ENCODE measurements around the gene CYP3A4.
"Not testable (repeated sequence)": the region's sequence is repeated elsewhere in the genome, so short reads cannot be mapped to it uniquely, and the experiment has no call there.

Gene CYP3A4

DNA sequence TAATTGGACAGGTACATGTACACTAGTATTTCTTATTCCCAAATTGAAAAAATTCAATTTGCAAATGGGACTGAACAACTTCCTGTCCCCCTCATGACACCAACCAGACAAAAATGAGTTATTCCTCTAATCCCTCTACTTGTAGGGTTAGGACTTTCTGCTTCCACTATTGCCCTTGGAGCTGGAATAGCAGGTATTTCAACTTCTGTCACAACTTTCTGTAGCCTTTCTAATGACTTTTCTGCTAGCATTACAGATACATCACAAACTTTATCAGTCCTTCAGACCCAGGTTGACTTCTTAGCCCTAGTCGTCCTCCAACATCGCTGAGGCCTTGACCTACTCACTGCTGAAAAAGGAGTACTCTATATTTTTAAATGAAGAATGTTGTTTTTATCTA is 55.4 kb downstream of the CYP3A4 start:
- TF ChIP-seq ZNF23 (tag by site-specific recombination; IDR thresholded peaks at IDR 0.05; ENCODE audit: borderline replicate concordance), result no peak
- TF ChIP-seq, protein P1, sequence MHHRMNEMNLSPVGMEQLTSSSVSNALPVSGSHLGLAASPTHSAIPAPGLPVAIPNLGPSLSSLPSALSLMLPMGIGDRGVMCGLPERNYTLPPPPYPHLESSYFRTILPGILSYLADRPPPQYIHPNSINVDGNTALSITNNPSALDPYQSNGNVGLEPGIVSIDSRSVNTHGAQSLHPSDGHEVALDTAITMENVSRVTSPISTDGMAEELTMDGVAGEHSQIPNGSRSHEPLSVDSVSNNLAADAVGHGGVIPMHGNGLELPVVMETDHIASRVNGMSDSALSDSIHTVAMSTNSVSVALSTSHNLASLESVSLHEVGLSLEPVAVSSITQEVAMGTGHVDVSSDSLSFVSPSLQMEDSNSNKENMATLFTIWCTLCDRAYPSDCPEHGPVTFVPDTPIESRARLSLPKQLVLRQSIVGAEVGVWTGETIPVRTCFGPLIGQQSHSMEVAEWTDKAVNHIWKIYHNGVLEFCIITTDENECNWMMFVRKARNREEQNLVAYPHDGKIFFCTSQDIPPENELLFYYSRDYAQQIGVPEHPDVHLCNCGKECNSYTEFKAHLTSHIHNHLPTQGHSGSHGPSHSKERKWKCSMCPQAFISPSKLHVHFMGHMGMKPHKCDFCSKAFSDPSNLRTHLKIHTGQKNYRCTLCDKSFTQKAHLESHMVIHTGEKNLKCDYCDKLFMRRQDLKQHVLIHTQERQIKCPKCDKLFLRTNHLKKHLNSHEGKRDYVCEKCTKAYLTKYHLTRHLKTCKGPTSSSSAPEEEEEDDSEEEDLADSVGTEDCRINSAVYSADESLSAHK (tag by site-specific recombination; IDR thresholded peaks at IDR 0.05), result no peak
- TF ChIP-seq ZNF394 (tag by site-specific recombination; IDR thresholded peaks at IDR 0.05; ENCODE audit: borderline replicate concordance), result no peak
- H3K36me3 ChIP-seq (ENCODE audit: control insufficient read depth in 2 of 2, insufficient read depth in 1 of 2, low read length in 2 of 2), result no peaks in the 10 kb centered on the region
- no peak overlapping the region for H3K4me3 ChIP-seq (ENCODE audit: low read depth, low read length)
- no peak overlapping the region for H3K27ac ChIP-seq (ENCODE audit: extremely low read depth, low read depth, low read length)
- H3K9me3 ChIP-seq (ENCODE audit: control insufficient read depth, insufficient read depth, low read depth, low read length), result no peaks in the 10 kb centered on the region
- ChIA-PET POLR2A (no interaction called here), CTCF (no interaction called here)
- H3K4me1 ChIP-seq (ENCODE audit: control insufficient read depth, insufficient read depth, low read length), result no peaks in the 10 kb centered on the region

GRCh38 chr7:99723201-99723600 is 60.8 kb downstream of the CYP3A4 start:
- H3K36me3 ChIP-seq (ENCODE audit: control insufficient read depth in 2 of 2, insufficient read depth in 1 of 2, low read length in 2 of 2); POLR2A ChIA-PET; H3K4me3 ChIP-seq (ENCODE audit: low read depth, low read length); CTCF ChIA-PET; H3K9me3 ChIP-seq (ENCODE audit: control insufficient read depth, insufficient read depth, low read depth, low read length); H3K4me1 ChIP-seq (ENCODE audit: control insufficient read depth, insufficient read depth, low read length); H3K27ac ChIP-seq (ENCODE audit: extremely low read depth, low read depth, low read length): not testable (repeated sequence)

GRCh38 chr7:99720800-99721595 is 63.0 kb downstream of the CYP3A4 start:
- no peaks in the 10 kb centered on the region for H3K9me3 ChIP-seq (ENCODE audit: control insufficient read depth, insufficient read depth, low read depth, low read length)
- TF ChIP-seq ZBTB48 (tag by site-specific recombination; IDR thresholded peaks at IDR 0.05), result no peak
- TF ChIP-seq, protein P2, sequence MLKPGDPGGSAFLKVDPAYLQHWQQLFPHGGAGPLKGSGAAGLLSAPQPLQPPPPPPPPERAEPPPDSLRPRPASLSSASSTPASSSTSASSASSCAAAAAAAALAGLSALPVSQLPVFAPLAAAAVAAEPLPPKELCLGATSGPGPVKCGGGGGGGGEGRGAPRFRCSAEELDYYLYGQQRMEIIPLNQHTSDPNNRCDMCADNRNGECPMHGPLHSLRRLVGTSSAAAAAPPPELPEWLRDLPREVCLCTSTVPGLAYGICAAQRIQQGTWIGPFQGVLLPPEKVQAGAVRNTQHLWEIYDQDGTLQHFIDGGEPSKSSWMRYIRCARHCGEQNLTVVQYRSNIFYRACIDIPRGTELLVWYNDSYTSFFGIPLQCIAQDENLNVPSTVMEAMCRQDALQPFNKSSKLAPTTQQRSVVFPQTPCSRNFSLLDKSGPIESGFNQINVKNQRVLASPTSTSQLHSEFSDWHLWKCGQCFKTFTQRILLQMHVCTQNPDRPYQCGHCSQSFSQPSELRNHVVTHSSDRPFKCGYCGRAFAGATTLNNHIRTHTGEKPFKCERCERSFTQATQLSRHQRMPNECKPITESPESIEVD (tag by site-specific recombination; IDR thresholded peaks at IDR 0.05), result no peak
- H3K4me3 ChIP-seq (ENCODE audit: low read depth, low read length), result no peak overlapping the region
- no peaks in the 10 kb centered on the region for H3K36me3 ChIP-seq (ENCODE audit: control insufficient read depth in 2 of 2, insufficient read depth in 1 of 2, low read length in 2 of 2)
- no peaks in the 10 kb centered on the region for H3K4me1 ChIP-seq (ENCODE audit: control insufficient read depth, insufficient read depth, low read length)
- POLR2A ChIA-PET, result no interaction called here
- CTCF ChIA-PET, result no interaction called here
- H3K27ac ChIP-seq (ENCODE audit: extremely low read depth, low read depth, low read length), result no peak overlapping the region

- CTCF ChIA-PET, result no interaction called here
- H3K4me3 ChIP-seq (ENCODE audit: low read depth, low read length), result no peak overlapping the region
- H3K36me3 ChIP-seq (ENCODE audit: control insufficient read depth in 2 of 2, insufficient read depth in 1 of 2, low read length in 2 of 2), result no peaks in the 10 kb centered on the region
- H3K9me3 ChIP-seq (ENCODE audit: control insufficient read depth, insufficient read depth, low read depth, low read length), result no peaks in the 10 kb centered on the region
- no peak overlapping the region for H3K27ac ChIP-seq (ENCODE audit: extremely low read depth, low read depth, low read length)
- H3K4me1 ChIP-seq (ENCODE audit: control insufficient read depth, insufficient read depth, low read length), result no peaks in the 10 kb centered on the region
- POLR2A ChIA-PET, result no interaction called here
- TF ChIP-seq ZNF280D (tag by site-specific recombination; IDR thresholded peaks at IDR 0.05) (no peak), KLF10 (tag by site-specific recombination; IDR thresholded peaks at IDR 0.05) (no peak), ZNF664 (tag by site-specific recombination; IDR thresholded peaks at IDR 0.05) (no peak), HOXA7 (CRISPR knock-in tag; IDR thresholded peaks at IDR 0.05; ENCODE audit: borderline replicate concordance) (no peak), ZNF747 (tag by site-specific recombination; IDR thresholded peaks at IDR 0.05) (no peak), ZFP41 (tag by site-specific recombination; IDR thresholded peaks at IDR 0.05; ENCODE audit: borderline replicate concordance) (no peak), ZNF639 (tag by site-specific recombination; IDR thresholded peaks at IDR 0.05) (no peak), ZNF280C (tag by site-specific recombination; IDR thresholded peaks at IDR 0.05) (no peak), SCRT2 (tag by site-specific recombination; IDR thresholded peaks at IDR 0.05) (no peak)
Observed at GRCh38 chr7:99719996-99720769, 63.8 kb downstream of the CYP3A4 start.

All from HEK293 (cell line).